Erythroblast (primary cell): ENCODE data around the gene HSPB1.
A peak's percentile ranks its signal among the peaks of the same experiment; 100 is the strongest.

ENCODE experiments used
- DNase-seq, 2 experiments: peaks; one replicate each; lab custom pipeline; 2025; lab: John Stamatoyannopoulos, UW
- GATA1 ChIP-seq: IDR thresholded peaks from 2 replicates; pipeline ENCODE4 v1.6.1; 2011; ENCODE audit warnings: low read depth, mild to moderate bottlenecking, control low read depth, low read length, moderate library complexity
- POLR2A ChIP-seq: IDR thresholded peaks from 2 replicates; pipeline ENCODE4 v1.6.1; 2011; ENCODE audit warnings: mild to moderate bottlenecking, low read length

Gene HSPB1

GRCh38 chr7:76302347-76303201, at the start of gene HSPB1:
Gene HSPB1, plus strand, starts transcription at chr7:76302673. Its CDS starts 40 bp downstream, at chr7:76302713.
- TF ChIP-seq POLR2A (peak; percentile 55), GATA1 (no peak)
- DNase-seq, result peak; percentile 84 to 87

GRCh38 chr7:76254781-76255180, 47.7 kb upstream of the HSPB1 start:
- TF ChIP-seq POLR2A (no peak), GATA1 (no peak)
- no peak for DNase-seq

GRCh38 chr7:76257973-76258372, 44.5 kb upstream of the HSPB1 start:
- TF ChIP-seq POLR2A (no peak), GATA1 (no peak)
- DNase-seq, result no peak

- TF ChIP-seq GATA1 (no peak), POLR2A (no peak)
- DNase-seq, result no peak
These were observed 43.1 kb upstream of the HSPB1 start for GRCh38 chr7:76259124-76260093.

GRCh38 chr7:76260171-76260703, 42.2 kb upstream of the HSPB1 start:
- TF ChIP-seq POLR2A (no peak), GATA1 (no peak)
- peak; percentile 66 to 76 for DNase-seq

GRCh38 chr7:76261329-76261728, 41.1 kb upstream of the HSPB1 start:
- no peak for DNase-seq
- TF ChIP-seq GATA1, result no peak
- TF ChIP-seq POLR2A, result no peak

- DNase-seq, result no peak
- TF ChIP-seq GATA1 (no peak), POLR2A (no peak)
These were observed 40.5 kb upstream of the HSPB1 start for GRCh38 chr7:76261931-76262330.

GRCh38 chr7:76262683-76263402, 39.6 kb upstream of the HSPB1 start:
- peak; percentile 46 to 68 for DNase-seq
- TF ChIP-seq POLR2A (no peak), GATA1 (no peak)

- TF ChIP-seq POLR2A (no peak), GATA1 (no peak)
- no peak for DNase-seq
These were observed 37.2 kb upstream of the HSPB1 start for GRCh38 chr7:76265299-76265698.

- no peak for TF ChIP-seq GATA1
- no peak for TF ChIP-seq POLR2A
- no peak for DNase-seq
These were observed 35.2 kb upstream of the HSPB1 start for GRCh38 chr7:76267107-76267893.

GRCh38 chr7:76267894-76268183, 34.6 kb upstream of the HSPB1 start:
- TF ChIP-seq GATA1 (no peak), POLR2A (no peak)
- DNase-seq, result no peak

GRCh38 chr7:76268376-76268775, 34.1 kb upstream of the HSPB1 start:
- TF ChIP-seq GATA1 (no peak), POLR2A (no peak)
- no peak for DNase-seq
